A673 (cell line): ENCODE results near the gene INPP5F.

Experiments
- EZH2 ChIP-seq: fragments of 200-600 bp; sonication (generic); IDR thresholded peaks from 2 replicates; pipeline ENCODE4 v1.6.1; 2017; ENCODE audit warnings: borderline replicate concordance, low read depth, mild to moderate bottlenecking, mixed read lengths, antibody characterized with exemption, low read length; ENCODE audit not compliant: poor library complexity, severe bottlenecking
- TF ChIP-seq, protein P1 (sequence below): fragments of 300-800, 200-600 bp; sonication (generic); conservative IDR thresholded peaks from 2 replicates; pipeline ENCODE4 v1.5.1; 2017; ENCODE audit warnings: low read depth, mild to moderate bottlenecking, antibody characterized with exemption, low read length, moderate library complexity, mixed read lengths

DNA sequence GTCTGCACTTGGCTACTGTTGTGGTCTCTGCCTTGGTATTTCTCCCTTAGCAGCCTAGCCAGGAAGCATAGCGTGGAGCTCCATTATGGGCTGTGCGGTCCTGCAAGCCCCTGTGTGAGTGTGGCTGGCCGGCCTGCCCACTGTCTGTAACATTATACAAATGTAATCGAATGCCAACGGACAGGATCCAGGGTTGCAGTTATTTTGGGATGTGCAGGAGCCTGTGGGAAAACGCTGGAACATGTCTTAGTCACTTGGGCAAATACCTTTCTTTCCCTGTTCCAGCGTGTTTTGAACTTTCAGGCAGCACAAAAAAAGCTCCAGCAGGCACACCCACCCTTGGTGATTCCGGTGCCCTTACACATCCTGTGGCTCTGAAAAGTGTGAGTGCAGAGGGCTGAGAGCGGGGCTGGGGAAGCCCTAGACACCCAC lies 45.2 kb upstream of the INPP5F start:
- TF ChIP-seq, protein P1, sequence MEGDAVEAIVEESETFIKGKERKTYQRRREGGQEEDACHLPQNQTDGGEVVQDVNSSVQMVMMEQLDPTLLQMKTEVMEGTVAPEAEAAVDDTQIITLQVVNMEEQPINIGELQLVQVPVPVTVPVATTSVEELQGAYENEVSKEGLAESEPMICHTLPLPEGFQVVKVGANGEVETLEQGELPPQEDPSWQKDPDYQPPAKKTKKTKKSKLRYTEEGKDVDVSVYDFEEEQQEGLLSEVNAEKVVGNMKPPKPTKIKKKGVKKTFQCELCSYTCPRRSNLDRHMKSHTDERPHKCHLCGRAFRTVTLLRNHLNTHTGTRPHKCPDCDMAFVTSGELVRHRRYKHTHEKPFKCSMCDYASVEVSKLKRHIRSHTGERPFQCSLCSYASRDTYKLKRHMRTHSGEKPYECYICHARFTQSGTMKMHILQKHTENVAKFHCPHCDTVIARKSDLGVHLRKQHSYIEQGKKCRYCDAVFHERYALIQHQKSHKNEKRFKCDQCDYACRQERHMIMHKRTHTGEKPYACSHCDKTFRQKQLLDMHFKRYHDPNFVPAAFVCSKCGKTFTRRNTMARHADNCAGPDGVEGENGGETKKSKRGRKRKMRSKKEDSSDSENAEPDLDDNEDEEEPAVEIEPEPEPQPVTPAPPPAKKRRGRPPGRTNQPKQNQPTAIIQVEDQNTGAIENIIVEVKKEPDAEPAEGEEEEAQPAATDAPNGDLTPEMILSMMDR = no peak
- TF ChIP-seq EZH2 = no peak
